Inflammatory macrophage (primary cell): ENCODE results near the gene UBE3C.

Source experiments
- DNase-seq, 2 donors: peaks; one replicate each; pipeline ENCODE4 v3.0.0-alpha.2; 2020 to 2022

UBE3C gene

DNA sequence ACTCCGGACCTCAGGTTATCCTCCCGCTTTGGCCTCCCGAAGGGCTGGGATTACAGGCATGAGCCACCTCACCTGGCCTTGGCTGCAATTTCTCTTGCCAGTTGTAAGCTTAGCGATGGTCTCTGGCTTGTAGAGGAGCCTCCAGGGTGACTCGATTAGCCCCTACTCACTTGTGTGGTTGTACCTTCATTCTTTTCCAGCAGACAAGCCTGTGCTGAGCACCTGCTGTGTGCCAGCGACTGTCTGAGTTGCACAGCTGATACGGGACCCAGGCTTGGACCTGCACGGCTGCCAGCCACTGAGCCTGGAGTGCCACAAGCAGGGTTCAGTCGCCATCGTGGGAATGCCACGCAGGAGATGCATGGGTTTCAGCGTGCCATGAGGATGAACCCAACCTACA, 156.0 kb downstream of the UBE3C start:
- DNase-seq = no peak

DNA sequence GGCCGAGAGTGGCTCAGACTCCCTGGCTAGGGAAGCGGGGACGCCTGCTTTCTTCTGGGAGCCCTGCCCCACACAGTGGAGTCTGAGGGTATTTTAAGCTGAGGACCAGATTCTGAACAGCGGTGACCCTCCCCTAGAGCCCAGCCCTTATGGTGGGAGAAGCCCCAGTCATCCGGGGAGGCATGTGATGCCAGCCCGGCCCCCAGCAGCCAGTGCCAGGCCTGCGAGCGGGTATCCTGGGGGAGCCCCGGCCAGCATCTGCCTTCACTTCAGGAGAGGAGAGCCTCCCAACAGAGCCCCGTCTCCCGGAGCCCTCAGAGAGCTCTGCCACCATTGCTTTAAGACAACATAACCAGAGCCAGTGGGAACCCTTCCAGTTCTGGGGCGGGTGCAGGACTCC, 156.6 kb downstream of the UBE3C start:
- no peak for DNase-seq

DNA sequence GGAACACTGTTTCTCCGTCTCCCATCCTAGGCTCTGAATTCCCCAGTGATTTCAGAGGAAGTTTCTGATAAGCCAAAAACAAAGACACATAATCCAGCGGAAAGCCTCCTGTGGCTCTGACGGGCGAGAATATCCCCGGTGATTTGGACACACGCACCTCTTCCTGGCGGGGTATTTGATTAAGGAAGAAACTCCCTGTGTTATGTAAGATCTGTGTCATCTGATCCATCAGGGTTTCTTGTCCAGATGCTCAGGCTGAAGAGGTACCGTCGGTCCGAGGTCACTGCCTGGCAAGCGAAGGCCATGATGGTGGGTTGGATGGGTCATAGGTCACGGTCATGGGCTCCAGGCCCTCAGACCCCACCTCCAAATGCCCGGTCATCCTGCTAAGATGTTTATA, 158.5 kb downstream of the UBE3C start:
- no peak for DNase-seq

DNA sequence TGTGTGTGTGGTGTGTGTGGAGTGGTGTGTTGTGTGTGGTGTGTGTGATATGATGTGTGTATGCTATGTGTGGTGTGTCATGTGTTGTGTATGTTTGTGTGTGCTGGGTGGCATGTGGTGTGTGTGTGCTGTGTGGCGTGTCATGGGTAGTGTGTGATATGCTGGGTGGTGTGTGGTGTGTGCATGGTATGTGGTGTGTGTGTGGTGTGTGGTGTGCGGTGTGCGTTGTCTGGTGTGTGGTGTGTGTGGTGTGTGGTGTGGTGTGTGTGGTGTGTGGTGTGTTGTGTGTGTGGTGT, 160.5 kb downstream of the UBE3C start:
- DNase-seq = no peak

DNA sequence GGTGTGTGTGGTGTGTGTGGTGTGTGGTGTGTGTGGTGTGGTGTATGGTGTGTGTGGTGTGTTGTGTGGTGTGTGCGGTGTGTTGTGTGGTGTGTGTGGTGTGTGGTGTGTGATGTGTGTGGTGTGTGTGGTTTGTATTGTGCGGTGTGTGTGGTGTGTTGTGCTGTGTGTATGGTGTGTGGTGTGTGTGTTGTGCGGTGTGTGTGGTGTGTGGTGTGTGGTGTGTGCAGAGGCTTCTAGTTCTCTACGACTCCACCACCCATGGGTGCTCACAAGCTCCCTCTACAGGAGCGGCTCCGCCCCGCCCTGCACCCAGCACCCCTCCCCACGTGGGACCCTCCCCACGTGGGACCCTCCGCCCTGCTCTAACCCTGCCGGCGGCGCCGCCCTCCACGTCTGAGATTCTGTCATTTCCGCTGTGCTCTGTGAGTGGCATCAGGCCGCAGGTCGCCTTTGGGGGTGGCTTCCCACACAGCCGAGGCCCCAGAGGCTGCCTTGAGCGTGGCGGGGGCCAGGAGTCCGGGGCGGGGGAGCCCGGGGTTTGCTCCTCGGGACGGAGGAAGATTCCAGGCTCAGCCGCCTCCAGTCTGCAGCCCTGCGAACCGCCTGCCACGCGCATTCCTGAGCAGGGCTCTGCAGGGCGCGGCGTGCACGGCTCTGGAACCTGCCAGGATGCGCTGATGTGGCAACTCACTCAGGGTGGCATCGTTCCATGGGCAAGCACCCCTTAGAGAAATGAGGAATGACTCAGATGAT, 161.1 kb downstream of the UBE3C start:
- DNase-seq = peak; percentile 63 to 65

DNA sequence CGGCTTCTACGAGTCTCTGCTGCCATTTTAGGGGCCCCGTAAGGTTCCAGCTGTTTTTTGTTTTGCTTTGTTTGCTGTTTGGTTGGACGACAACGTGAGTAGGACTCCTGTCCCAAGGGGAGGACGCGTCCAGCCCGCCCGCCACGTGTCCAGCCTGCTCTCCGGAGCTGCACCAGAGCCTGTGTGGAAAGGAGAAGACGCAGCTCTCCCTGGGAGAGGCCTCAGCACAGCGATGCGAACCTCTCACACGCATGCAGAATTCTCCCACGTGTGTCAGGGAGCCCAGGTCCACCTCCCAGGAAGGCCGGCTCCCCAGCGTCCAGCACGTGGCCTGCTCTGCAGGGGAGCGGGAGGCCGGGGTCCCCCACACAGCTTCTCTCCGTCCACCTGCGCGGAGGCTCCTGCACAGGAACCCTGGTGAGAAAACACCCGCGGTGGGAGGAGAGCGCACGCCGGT, 161.7 kb downstream of the UBE3C start:
- no peak for DNase-seq

DNA sequence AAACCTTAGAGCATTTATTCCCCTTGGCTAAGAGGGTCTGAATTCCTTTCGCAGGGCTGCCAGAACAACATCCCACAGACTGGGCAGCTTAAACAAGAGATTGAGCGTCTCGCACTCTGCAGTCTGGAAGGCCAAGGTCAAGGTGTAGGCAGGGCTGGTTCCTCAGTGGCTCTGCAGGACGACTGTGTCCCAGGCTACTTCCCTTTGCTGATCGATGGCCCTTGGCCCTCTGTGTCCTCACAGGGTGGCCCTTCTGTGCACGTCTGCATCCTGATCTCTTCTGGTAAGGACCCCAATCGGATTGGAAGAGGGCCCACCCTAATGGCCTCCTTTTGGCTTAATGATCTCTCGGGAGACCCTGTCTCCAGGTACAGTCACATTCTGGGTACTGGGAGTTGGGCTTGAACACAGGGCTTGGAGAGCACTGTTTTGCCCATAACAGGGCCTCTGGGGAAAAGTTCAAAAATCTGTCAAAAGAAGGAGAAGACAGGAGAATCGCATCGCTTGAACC, 162.9 kb downstream of the UBE3C start:
- peak in 1 of 2 donors; percentile 33 for DNase-seq

DNA sequence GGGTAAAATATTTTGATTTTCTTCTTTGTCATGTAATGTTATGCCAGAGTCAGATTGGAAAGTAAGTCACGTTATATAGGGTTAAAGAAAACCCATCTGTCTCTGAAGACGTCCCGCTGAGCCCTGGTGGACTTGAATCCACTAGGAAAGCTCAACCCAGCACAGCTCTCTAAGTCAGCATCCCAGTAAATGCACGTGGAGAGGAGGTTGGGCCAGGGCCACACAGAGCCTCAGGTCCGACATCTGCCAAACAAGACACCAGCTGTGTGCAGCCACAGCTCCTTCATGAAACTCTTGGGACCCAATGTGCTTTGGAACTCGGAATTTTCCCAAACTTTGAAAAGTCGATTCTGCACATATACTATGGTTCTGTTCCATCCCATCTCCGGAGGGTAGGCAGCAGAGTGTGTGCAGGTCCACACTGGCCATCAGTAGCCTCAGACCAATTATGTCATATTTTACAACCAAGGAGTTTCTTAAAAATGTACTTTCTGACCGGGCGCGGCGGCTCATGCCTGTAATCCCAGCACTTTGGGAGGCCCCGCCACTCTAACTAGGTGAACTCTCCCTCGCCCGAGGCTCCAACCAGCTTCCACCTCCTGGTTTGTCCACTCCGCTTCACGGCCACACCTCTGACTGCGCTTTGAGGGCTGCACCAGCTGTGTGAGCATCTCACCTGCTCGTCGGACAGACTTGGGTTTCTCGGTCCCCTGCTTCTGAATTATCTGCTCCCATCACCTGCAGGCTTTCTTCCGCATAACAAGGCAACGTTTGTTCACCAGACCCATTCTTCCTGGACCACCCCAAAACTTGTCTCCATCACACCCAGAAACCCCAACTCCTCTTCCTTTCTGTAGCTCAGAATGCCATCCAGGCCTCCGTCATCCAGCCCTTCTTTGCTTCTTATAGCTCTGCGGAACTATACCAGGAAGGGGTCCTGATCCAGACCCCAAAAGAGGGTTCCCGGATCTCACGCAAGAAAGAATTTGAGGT, 168.4 kb downstream of the UBE3C start:
- no peak for DNase-seq

DNA sequence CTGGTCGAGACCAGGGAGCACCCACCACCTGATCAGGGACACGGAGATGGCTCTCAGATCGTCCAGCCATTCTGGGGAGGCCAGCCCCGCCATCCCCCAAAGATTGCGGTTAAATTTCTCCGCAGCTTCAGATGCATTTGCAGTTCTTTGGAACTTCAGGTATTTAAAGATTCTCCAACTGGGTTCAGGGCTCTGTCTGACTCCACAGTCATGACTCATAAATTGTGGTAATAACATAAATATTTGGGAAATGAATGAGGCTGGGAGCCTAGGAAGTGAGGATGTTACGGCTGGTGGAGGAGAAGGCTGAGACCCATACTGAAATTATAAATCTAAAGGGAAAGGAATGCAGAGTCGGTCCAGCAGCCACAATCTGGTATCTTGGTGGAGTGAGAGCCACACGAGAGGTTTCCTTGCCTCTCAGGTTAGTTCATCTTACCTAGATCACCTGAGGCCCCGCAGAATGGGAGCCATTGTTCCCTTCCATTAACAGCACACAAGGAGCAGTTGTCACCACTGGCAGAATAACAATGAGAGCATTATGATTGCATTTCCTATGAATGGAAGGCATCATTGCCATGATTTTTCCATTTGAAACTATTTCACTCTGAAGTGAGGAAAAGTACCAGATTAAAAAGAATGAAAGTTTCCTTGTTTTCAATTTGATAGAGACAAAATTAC, 171.4 kb downstream of the UBE3C start:
- no peak for DNase-seq

DNA sequence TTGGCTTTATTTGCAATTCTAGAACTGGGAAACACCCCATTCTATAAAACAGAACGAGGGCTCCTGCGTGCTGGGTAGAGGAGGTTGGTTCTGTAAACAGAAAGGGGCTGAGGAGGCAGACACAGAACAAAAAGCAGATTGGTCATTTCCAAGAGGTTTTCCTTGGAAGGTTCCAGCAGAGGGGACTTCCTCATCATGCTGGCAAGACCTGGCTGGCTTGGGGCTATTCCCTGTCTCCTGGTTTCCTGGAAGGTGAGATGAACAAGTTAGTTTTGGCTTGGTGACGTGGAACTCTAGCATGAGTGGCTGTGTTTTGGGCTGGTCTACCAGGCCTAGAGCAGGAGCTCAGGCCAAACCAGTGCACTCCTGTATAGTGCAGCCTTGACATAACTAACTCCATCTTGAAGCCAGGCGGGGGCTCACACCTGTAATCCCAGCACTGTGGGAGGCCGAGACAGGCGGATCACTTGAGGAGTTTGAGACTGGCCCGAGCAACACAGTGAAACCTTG, 172.0 kb downstream of the UBE3C start:
- no peak for DNase-seq

DNA sequence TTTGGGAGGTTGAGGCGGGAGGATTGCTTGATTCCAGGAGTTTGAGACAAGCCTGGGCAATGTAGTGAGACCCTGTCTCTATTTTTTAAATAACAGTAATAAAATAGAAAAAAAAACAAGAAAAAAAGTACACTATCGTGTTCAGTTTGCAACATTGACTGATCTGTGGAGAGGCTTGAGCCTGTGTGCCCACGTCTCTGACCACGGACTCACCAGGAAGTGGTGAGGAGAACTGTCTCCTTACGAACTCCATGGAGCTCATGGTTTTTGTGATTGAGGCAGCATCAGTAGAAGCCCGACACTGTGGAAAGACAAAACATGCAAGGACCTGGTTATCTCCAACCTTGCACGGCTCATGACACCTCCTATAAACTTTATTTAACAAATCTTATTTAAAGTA, 174.2 kb downstream of the UBE3C start:
- peak; percentile 58 to 82 for DNase-seq

DNA sequence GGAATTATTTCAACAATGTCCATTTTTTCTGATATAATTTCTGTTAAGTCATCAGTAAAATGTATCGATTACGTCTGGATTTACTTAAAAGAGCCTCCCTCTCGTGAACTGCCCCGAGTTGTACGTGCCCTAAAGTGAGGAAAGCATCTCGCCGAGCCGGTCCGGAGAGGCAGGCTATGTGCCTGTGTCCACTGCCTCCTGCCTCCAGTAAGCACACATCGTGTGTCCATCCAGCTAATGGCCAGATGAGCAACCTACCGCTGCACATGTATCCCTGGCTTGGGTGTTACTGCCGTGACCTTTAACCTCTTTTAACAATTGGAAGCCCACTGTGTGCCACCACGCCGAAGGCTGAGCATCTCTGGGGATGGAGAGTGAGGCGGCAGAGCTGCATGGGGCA, 174.9 kb downstream of the UBE3C start:
- no peak for DNase-seq

DNA sequence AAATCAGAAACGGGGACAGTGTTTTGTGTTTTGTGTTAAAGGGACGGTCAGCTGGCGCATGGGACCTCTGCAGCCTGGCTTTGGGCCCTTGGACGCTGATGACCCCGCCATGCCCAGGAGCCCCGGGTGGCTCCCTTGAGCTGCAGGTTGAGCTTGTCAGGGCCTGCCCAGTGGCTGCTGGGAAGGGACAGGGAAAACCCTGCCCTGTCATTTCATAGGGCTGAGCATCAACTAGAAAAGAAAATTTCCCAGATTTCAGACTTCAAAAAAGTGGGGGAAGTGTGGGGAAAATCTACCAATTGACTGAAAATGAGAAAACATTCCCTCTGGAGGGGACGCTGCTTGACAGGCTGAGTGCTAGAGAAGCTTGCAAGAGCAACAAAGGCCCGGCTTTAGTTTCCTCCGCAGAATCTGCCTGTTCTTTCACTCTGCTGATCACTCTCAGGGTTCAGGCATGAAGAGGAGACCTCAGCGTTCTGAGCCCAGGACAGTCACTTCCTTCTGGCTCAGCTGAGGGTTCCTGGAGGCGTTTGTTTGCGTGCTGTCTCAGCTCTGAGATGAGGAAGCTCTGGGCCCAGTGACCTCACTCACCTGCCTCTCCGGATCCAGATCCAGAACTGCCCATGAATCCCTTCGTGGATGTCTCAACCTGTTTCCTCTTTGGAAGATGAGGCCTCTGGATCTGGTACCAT, 179.4 kb downstream of the UBE3C start:
- peak; percentile 91 to 97 for DNase-seq
